Activated effector memory CD4-positive, alpha-beta T cell treated with anti-CD3 and anti-CD28 coated beads, Interleukin-2, amount 50 U/mL, for 16 hours (primary cell): ENCODE results near the gene ISLR.

Source experiments
- DNase-seq: peaks from one replicate; pipeline ENCODE4 v3.0.0-alpha.2; 2020

ISLR gene

GRCh38 chr15:74172701-74173379, 670 bp upstream of the ISLR start:
- DNase-seq, result peak; percentile 47

GRCh38 chr15:74174219-74174957, 878 bp downstream of the ISLR start:
- DNase-seq, result peak; percentile 45

- no peak for DNase-seq
Observed at GRCh38 chr15:74174958-74175253, 1.4 kb downstream of the ISLR start.

- peak; percentile 56 for DNase-seq
Observed at GRCh38 chr15:74175271-74176191, 2.0 kb downstream of the ISLR start.

- DNase-seq, result peak; percentile 34
Observed at GRCh38 chr15:74176262-74177214, 3.0 kb downstream of the ISLR start.

GRCh38 chr15:74178326-74179100, 5.0 kb downstream of the ISLR start:
- no peak for DNase-seq

- DNase-seq, result no peak
Observed at GRCh38 chr15:74179101-74179841, 5.8 kb downstream of the ISLR start.

- DNase-seq, result no peak
Observed at GRCh38 chr15:74179983-74180880, 6.7 kb downstream of the ISLR start.

GRCh38 chr15:74180881-74181602, 7.5 kb downstream of the ISLR start:
- DNase-seq, result no peak

GRCh38 chr15:74182131-74182530, 8.6 kb downstream of the ISLR start:
- DNase-seq, result no peak

GRCh38 chr15:74184582-74185091, 11.1 kb downstream of the ISLR start:
- no peak for DNase-seq

GRCh38 chr15:74185710-74186348, 12.3 kb downstream of the ISLR start:
- DNase-seq, result no peak

GRCh38 chr15:74188216-74188615, 14.7 kb downstream of the ISLR start:
- no peak for DNase-seq

- DNase-seq, result no peak
Observed at GRCh38 chr15:74191798-74192197, 18.3 kb downstream of the ISLR start.

- DNase-seq, result no peak
Observed at GRCh38 chr15:74192751-74193150, 19.2 kb downstream of the ISLR start.

GRCh38 chr15:74193299-74193718, 19.8 kb downstream of the ISLR start:
- no peak for DNase-seq

- DNase-seq, result no peak
Observed at GRCh38 chr15:74193905-74194304, 20.4 kb downstream of the ISLR start.
